Measurements from ENCODE around the gene SEMA3A.

SEMA3A gene

DNA sequence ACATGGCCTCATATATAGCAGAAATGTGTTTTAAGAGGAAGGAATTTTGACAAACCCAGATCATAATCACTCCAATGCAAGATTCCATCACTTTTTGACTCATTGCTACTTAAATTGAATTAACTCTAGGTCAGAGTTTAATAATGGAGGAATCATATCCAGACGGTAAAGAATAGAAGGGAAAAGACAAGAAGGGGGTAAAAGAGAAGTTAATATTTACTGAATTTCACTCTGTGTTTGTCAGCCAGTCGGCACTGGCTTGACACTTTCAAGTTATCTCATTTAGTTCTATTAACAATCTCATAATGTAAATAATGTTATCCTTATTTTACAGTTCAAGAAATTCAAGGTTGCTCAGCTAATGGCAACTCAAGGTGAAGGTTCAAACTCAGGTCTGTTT is 147.5 kb downstream of the SEMA3A start:
- no peak for TF ChIP-seq CTCF (IDR thresholded peaks at IDR 0.05; ENCODE audit: insufficient read depth, missing control alignments)
- no peak for FAIRE-seq
- DNase-seq (ENCODE audit: insufficient read length, low spot score), result no peak

GRCh38 chr7:84044834-84045233 is 149.8 kb downstream of the SEMA3A start:
- no peak for TF ChIP-seq CTCF (IDR thresholded peaks at IDR 0.05; ENCODE audit: insufficient read depth, missing control alignments)
- FAIRE-seq (no peak), DNase-seq (ENCODE audit: insufficient read length, low spot score) (no peak)

GRCh38 chr7:84043661-84044191 is 150.9 kb downstream of the SEMA3A start:
- no peak for FAIRE-seq

DNA sequence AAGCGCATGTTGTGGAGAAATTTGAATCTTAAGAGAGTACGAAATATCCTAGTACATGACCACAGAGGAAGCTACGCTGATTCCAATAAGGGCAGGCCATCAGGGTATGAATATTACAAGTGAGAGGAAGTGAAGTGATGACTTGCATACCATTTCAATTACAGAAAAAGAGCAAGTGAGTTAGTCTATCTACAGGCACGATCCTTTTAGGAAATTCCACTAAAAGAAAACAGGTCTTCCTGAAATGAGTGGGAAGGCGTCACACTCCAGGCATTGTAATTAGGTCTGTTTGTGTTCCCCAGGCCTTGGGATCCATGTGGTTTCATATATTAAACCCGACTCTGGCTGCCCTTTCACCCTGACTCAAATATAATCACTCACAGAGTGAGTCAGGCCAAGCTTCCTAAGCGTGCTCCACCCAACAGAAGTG is 152.5 kb downstream of the SEMA3A start:
- DNase-seq (ENCODE audit: insufficient read length, low spot score), result no peak
- no peak for TF ChIP-seq CTCF (IDR thresholded peaks at IDR 0.05; ENCODE audit: insufficient read depth, missing control alignments)
- FAIRE-seq, result no peak

More at GRCh38 chr7:84043661-84044191, 150.9 kb downstream of the SEMA3A start:
- TF ChIP-seq CTCF (IDR thresholded peaks at IDR 0.05; ENCODE audit: insufficient read depth, missing control alignments), result no peak
- no peak for DNase-seq (ENCODE audit: insufficient read length, low spot score)

DNA sequence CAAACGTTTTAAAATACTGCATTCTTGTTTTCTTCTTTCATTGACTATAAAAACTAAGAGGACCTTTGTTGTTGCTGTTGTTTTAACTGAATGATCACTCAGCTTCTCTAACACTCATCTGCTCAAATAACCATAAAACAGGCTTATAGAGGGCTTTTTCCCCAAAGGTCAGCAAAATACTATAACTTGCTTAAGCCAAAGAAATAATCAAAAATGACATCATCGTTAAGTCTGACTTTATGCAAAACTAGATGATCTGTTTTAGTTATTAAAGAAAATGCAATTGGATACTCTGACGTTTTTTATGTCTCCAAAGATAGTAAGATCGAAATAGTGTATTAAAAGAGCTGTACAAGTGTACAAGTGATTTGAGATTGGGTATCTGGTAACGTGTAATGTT is 152.9 kb downstream of the SEMA3A start:
- no peak for TF ChIP-seq CTCF (IDR thresholded peaks at IDR 0.05; ENCODE audit: insufficient read depth, missing control alignments)
- DNase-seq (ENCODE audit: insufficient read length, low spot score) (no peak), FAIRE-seq (peak; percentile 41)

- peak; percentile 16 for FAIRE-seq
- no peak for DNase-seq (ENCODE audit: insufficient read length, low spot score)
- TF ChIP-seq CTCF (IDR thresholded peaks at IDR 0.05; ENCODE audit: insufficient read depth, missing control alignments), result no peak
Observed at GRCh38 chr7:84040355-84040754, 154.2 kb downstream of the SEMA3A start.

GRCh38 chr7:84039432-84039831 is 155.2 kb downstream of the SEMA3A start:
- FAIRE-seq (no peak), DNase-seq (ENCODE audit: insufficient read length, low spot score) (no peak)
- no peak for TF ChIP-seq CTCF (IDR thresholded peaks at IDR 0.05; ENCODE audit: insufficient read depth, missing control alignments)

Measured in D721Med (cell line).